ENCODE results near the gene EHD2. TPM values are rescaled to one million over a fixed set of nuclear protein-coding genes. Genes with fewer than 3 reads are reported as not detected.
"Not testable (repeated sequence)": the region's sequence is repeated elsewhere in the genome, so short reads cannot be mapped to it uniquely, and the experiment has no call there.

Gene EHD2
- total RNA-seq, 1 donor from 2014 or later, result 1.4 TPM

DNA sequence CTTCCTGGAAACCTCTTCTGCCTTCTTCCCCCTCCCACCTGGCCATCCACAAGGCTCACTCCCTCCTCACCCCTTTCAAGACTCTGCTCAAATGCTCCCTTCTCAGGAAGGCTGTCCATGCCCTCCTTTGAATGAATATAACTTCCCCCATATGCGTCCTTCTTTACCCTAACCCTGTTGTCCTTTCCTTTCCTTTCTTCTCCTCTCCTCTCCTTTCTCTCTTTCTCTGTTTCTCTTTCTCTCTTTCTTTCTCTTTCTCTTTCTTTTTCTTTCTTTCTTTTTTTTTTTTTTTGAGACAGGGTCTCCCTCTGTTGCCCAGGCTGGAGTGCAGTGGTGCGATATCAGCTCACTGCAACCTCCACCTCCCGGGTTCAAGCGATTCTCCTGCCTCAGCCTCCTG lies 15.1 kb downstream of the EHD2 start:
- H3K27me3 Mint-ChIP-seq (ENCODE audit: low read depth); H3K9me3 Mint-ChIP-seq; DNase-seq (ENCODE audit: low spot score); intact Hi-C loops (cut with micrococcal nuclease); H3K4me3 Mint-ChIP-seq (ENCODE audit: low read depth); H3K36me3 Mint-ChIP-seq (ENCODE audit: low read depth): not testable (repeated sequence)
- Mint-ChIP-seq H3K27ac (peak overlapping the region; percentile 14), H3K4me1 (ENCODE audit: low read depth) (peaks cover 14% of the 10 kb centered on the region)

DNA sequence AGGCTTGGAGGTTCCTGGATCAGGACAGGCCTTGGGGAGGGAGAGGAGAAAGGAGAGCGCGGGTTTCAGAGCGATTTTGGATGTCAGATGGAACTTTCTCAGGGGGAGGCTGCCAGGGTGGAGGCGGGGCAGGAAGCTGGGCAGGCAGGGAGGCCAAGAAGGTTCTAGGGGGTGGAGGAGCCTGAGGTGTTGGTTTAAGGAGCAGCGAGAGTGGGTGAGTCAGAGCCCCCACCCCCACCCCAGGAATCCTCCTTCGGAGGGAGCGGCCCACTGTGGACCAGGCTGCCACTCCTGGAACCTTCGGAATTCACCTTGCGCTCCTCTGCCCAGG lies 16.2 kb downstream of the EHD2 start:
- no peaks in the 10 kb centered on the region for H3K9me3 Mint-ChIP-seq
- H3K36me3 Mint-ChIP-seq (ENCODE audit: low read depth), result no peaks in the 10 kb centered on the region
- H3K27ac Mint-ChIP-seq, result peak overlapping the region; percentile 60
- peak overlapping the region; percentile 83 for H3K4me3 Mint-ChIP-seq (ENCODE audit: low read depth)
- peaks cover 14% of the 10 kb centered on the region for H3K4me1 Mint-ChIP-seq (ENCODE audit: low read depth)
- intact Hi-C loops (cut with micrococcal nuclease), result no loop called here
- H3K27me3 Mint-ChIP-seq (ENCODE audit: low read depth), result peaks cover 4% of the 10 kb centered on the region
- DNase-seq (ENCODE audit: low spot score), result no peak

DNA sequence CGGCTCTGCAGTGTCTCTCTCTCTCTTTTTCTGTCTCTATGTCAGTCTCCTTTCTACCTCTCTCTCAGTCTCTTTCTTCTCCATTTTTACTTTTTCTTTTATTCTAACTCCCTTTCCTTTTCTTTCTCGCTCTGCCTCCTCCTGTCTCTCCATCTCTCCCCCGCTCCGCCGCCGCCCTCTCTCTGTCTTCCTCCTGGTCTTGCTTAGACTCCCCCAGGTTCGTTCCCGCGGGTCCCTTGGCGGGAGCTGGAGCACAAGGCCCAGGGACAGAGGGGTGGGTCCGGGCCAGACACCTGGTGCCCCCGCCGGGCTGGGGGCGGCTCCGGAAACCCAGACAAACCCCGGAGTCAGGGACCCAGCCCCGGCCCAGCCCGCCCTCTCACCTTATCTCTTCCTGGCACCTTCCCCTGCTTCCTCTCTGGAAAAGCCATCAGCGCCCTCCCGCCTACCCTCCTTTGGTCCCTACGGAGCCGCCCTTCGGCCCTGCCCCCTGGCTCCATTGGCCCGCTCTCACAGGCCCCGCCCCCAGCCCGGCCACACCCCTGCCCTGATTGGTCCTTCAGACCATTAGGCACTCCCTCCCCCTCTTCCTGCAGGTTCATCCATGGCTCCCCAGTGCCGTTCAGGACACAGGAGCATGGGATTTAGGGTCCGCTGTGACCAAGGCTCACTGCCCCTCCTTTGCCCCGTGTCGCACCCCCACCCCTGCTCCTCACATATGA lies 16.7 kb downstream of the EHD2 start:
- peak overlapping the region; percentile 60 for H3K27ac Mint-ChIP-seq
- H3K27me3 Mint-ChIP-seq (ENCODE audit: low read depth), result peaks cover 4% of the 10 kb centered on the region
- H3K4me1 Mint-ChIP-seq (ENCODE audit: low read depth), result peaks cover 14% of the 10 kb centered on the region
- H3K9me3 Mint-ChIP-seq, result no peaks in the 10 kb centered on the region
- H3K36me3 Mint-ChIP-seq (ENCODE audit: low read depth), result no peaks in the 10 kb centered on the region
- intact Hi-C loops (cut with micrococcal nuclease), result no loop called here
- DNase-seq (ENCODE audit: low spot score), result peak; percentile 43
- H3K4me3 Mint-ChIP-seq (ENCODE audit: low read depth), result peak overlapping the region; percentile 83

DNA sequence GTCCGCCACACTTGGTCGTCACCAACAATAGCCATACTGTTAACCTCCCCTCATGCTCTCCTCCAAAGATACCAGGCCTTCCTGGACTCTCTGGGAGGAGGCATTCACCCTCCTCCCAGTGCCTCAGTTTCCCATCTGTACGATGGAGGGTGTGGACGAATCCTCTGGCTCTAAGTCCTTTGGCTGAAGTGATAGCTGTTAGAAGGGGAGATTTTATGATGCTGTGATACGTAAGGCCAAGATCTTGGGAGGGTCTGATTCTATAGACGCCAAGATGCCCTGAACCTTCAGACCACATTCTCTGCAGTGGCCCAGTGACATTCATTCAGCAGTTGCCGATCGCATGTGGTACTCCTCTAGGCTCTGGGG lies 17.3 kb downstream of the EHD2 start:
- DNase-seq (ENCODE audit: low spot score), result no peak
- Mint-ChIP-seq H3K27me3 (ENCODE audit: low read depth) (peaks cover 4% of the 10 kb centered on the region), H3K4me1 (ENCODE audit: low read depth) (peaks cover 14% of the 10 kb centered on the region), H3K36me3 (ENCODE audit: low read depth) (no peaks in the 10 kb centered on the region), H3K9me3 (no peaks in the 10 kb centered on the region), H3K4me3 (ENCODE audit: low read depth) (peak overlapping the region; percentile 83), H3K27ac (no peak overlapping the region)
- intact Hi-C loops (cut with micrococcal nuclease), result no loop called here

DNA sequence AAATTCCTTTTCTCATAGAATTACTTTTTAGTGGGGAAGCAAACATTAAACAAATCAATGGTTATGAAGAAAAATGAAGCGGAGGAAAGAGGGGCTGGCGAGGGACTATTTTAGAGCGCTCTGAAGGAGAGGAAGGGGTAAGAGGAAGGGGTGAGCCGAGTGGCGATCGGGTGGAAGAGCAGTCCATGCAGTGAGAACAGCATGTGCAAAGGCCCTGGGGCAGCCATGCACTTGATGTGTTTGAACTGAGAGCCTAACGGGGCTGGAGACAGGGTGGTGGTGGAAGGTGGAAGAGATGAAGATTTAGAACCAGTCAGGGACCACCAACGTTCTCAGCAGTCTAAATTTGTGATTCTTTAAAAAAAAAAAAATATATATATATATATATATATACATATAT lies 17.7 kb downstream of the EHD2 start:
- no peak for DNase-seq (ENCODE audit: low spot score)
- Mint-ChIP-seq H3K36me3 (ENCODE audit: low read depth) (no peaks in the 10 kb centered on the region), H3K9me3 (no peaks in the 10 kb centered on the region), H3K27ac (no peak overlapping the region), H3K4me3 (ENCODE audit: low read depth) (no peak overlapping the region), H3K4me1 (ENCODE audit: low read depth) (peaks cover 14% of the 10 kb centered on the region), H3K27me3 (ENCODE audit: low read depth) (peaks cover 4% of the 10 kb centered on the region)
- intact Hi-C loops (cut with micrococcal nuclease), result no loop called here

DNA sequence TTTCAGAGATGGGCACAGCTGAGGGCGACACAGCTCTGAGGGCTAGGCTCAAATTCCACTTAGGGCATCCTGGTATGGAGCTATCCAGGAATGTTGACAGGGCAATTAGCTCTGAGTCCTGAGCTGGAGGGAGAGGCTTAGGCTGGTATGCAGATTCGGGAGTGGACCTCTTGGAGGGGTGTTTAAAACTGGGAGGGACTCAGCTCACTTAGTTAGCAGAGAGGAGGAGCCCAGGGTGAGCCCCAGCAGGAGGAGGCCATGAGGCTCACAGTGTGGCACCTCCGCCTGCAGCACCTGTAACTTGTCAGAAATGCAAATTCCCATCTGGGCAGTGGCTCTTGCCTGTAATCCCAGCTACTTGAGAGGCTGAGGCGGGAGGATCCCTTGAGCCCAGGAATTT lies 21.9 kb downstream of the EHD2 start:
- no peaks in the 10 kb centered on the region for H3K27me3 Mint-ChIP-seq (ENCODE audit: low read depth)
- no peak overlapping the region for H3K27ac Mint-ChIP-seq
- H3K4me3 Mint-ChIP-seq (ENCODE audit: low read depth), result no peak overlapping the region
- no peak for DNase-seq (ENCODE audit: low spot score)
- intact Hi-C loops (cut with micrococcal nuclease), result no loop called here
- H3K36me3 Mint-ChIP-seq (ENCODE audit: low read depth), result no peaks in the 10 kb centered on the region
- no peaks in the 10 kb centered on the region for H3K4me1 Mint-ChIP-seq (ENCODE audit: low read depth)
- H3K9me3 Mint-ChIP-seq, result no peaks in the 10 kb centered on the region

DNA sequence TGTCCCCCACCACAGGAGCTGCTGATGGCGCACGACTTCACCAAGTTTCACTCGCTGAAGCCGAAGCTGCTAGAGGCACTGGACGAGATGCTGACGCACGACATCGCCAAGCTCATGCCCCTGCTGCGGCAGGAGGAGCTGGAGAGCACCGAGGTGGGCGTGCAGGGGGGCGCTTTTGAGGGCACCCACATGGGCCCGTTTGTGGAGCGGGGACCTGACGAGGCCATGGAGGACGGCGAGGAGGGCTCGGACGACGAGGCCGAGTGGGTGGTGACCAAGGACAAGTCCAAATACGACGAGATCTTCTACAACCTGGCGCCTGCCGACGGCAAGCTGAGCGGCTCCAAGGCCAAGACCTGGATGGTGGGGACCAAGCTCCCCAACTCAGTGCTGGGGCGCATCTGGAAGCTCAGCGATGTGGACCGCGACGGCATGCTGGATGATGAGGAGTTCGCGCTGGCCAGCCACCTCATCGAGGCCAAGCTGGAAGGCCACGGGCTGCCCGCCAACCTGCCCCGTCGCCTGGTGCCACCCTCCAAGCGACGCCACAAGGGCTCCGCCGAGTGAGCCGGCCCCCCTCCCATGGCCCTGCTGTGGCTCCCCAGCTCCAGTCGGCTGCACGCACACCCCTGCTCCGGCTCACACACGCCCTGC lies 27.8 kb downstream of the EHD2 start:
- no peaks in the 10 kb centered on the region for H3K27me3 Mint-ChIP-seq (ENCODE audit: low read depth)
- intact Hi-C loops (cut with micrococcal nuclease), result loop anchor here (5.0 to 10.0 kb wide), 2 partner anchors 136 to 224 kb away; partner anchors contain the start of genes BICRA and NAPA
- H3K36me3 Mint-ChIP-seq (ENCODE audit: low read depth), result peaks cover 5% of the 10 kb centered on the region
- no peak overlapping the region for H3K4me3 Mint-ChIP-seq (ENCODE audit: low read depth)
- no peak overlapping the region for H3K27ac Mint-ChIP-seq
- H3K9me3 Mint-ChIP-seq, result no peaks in the 10 kb centered on the region
- peaks cover 11% of the 10 kb centered on the region for H3K4me1 Mint-ChIP-seq (ENCODE audit: low read depth)
- DNase-seq (ENCODE audit: low spot score), result no peak

DNA sequence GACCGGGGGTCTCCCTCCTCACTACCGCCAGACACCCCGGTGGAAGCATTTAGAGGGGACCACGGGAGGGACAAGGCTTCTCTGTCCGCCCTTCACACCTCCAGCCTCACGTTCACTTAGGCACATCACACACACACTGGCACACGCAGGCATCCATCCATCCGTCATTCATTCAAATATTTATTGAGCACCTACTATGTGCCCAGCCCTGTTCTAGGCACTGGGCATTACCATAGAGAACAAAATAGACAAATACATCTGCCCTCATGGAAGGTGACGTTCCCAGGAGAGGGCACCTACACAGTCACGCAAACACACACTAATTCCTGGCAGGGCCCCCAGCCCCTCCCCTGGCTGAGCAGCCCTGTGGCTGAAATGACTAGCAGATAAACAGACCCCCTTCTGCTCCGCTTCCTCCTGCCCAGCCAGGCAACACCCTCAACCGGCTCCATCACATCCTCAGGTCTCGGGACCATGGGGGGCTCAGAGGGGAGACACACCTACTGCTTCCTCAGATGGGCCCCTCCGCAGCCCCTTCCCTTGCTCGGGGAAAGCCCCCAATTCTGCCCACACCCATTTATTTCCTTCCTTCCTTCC lies 28.4 kb downstream of the EHD2 start:
- Mint-ChIP-seq H3K27ac (no peak overlapping the region), H3K4me1 (ENCODE audit: low read depth) (peaks cover 11% of the 10 kb centered on the region), H3K36me3 (ENCODE audit: low read depth) (peaks cover 6% of the 10 kb centered on the region), H3K4me3 (ENCODE audit: low read depth) (no peak overlapping the region), H3K27me3 (ENCODE audit: low read depth) (no peaks in the 10 kb centered on the region), H3K9me3 (no peaks in the 10 kb centered on the region)
- no peak for DNase-seq (ENCODE audit: low spot score)
- intact Hi-C loops (cut with micrococcal nuclease), result loop anchor here (5.0 to 10.0 kb wide), 2 partner anchors 137 to 224 kb away; partner anchors contain the start of genes BICRA and NAPA

DNA sequence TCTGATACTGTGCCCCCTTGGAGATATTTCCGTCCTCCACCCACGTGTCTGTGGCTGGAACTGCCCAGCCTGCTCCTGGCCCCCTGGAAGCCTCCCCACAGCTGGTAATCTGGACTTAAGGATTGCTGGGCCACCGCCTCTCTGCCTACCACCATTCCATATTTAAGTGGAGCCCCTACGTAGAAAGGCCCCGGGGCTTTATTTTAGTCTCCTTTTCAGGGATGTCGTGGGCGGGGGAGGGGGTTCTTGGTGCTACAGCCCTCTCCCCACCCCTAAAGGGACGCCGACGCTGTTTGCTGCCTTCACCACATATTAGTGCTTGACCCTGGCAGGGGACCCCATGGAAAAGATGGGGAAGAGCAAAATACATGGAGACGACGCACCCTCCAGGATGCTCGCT lies 29.4 kb downstream of the EHD2 start:
- H3K27me3 Mint-ChIP-seq (ENCODE audit: low read depth), result no peaks in the 10 kb centered on the region
- H3K36me3 Mint-ChIP-seq (ENCODE audit: low read depth), result peaks cover 13% of the 10 kb centered on the region
- peaks cover 13% of the 10 kb centered on the region for H3K4me1 Mint-ChIP-seq (ENCODE audit: low read depth)
- DNase-seq (ENCODE audit: low spot score), result no peak
- H3K27ac Mint-ChIP-seq, result no peak overlapping the region
- H3K4me3 Mint-ChIP-seq (ENCODE audit: low read depth), result peak overlapping the region; percentile 86
- no peaks in the 10 kb centered on the region for H3K9me3 Mint-ChIP-seq
- intact Hi-C loops (cut with micrococcal nuclease), result loop anchor here (1.0 to 10.0 kb wide), 3 partner anchors 29 to 225 kb away; partner anchors contain the start of genes BICRA, EHD2 and NAPA

DNA sequence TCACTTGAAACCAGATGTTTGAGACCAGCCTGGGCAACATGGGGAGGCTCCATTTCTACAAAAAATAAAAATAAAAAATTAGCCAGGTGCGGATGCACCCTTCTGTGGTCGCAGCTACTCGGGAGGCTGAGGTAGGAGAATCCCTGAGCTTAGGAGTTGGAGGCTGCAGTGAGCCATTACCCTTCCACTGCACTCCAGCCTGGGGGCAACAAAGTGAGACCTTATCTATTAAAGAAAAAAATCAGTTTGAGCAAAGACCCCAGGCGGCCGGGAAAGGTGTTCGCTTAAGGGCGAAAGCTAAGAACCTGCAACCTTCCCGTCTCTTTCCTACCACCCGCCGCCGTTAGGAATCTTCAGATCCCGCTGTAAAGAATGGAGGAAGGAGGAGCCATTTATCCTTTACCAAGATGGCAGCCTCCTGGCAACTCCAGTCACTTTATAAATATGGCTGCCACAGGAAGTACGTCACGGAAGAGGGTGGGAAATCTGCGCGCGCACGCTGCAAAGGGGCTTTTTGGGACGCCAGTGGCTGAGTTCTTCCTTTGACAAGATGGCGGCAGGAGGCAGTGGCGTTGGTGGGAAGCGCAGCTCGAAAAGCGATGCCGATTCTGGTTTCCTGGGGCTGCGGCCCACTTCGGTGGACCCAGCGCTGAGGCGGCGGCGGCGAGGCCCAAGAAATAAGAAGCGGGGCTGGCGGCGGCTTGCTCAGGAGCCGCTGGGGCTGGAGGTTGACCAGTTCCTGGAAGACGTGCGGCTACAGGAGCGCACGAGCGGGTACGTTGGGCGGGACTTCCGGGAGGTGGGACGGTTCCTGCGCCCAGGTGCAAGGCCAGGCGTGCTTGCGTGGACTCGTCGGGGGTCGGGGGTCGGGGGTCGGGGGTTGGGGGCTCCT lies 32.0 kb downstream of the EHD2 start, which contains the start of gene NOP53:
NOP53 (plus strand) TSS at position 537 of the 892 bp plus-strand sequence; CDS start at position 551, 14 bp downstream.
- Mint-ChIP-seq H3K27ac (peak within 1 kb of the TSS; percentile 98), H3K9me3 (no peaks in the 10 kb centered on the region), H3K36me3 (ENCODE audit: low read depth) (peaks cover 35% of the 10 kb centered on the region), H3K27me3 (ENCODE audit: low read depth) (no peaks in the 10 kb centered on the region), H3K4me1 (ENCODE audit: low read depth) (peaks cover 26% of the 10 kb centered on the region), H3K4me3 (ENCODE audit: low read depth) (peak within 1 kb of the TSS; percentile 99)
- peak; percentile 95 for DNase-seq (ENCODE audit: low spot score)
- intact Hi-C loops (cut with micrococcal nuclease), result loop anchor here (10.0 kb wide), 1 partner anchor 140 kb away; the partner anchor contains the start of gene BICRA

DNA sequence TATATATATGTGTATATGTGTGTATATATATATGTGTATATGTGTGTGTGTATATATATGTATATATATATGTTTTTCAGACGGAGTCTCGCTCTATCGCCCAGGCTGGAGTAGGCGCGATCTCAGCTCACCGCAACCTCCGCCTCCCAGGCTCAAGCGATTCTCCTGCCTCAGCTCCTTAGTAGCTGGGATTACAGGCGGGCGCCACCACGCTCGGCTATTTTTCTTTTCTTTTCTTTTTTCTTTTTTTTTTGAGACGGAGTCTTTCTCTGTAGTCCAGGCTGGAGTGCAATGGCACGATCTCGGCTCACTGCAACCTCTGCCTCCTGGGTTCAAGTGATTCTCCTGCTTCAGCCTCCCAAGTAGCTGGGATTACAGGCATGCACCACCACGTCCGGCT lies 32.9 kb downstream of the EHD2 start:
- intact Hi-C loops (cut with micrococcal nuclease), result loop anchor here (10.0 kb wide), 1 partner anchor 141 kb away; the partner anchor contains the start of gene BICRA
- H3K9me3 Mint-ChIP-seq; H3K27me3 Mint-ChIP-seq (ENCODE audit: low read depth); DNase-seq (ENCODE audit: low spot score): not testable (repeated sequence)
- Mint-ChIP-seq H3K36me3 (ENCODE audit: low read depth) (peaks cover 41% of the 10 kb centered on the region), H3K4me1 (ENCODE audit: low read depth) (peaks cover 26% of the 10 kb centered on the region), H3K27ac (peak overlapping the region; percentile 28), H3K4me3 (ENCODE audit: low read depth) (peak overlapping the region; percentile 99)

DNA sequence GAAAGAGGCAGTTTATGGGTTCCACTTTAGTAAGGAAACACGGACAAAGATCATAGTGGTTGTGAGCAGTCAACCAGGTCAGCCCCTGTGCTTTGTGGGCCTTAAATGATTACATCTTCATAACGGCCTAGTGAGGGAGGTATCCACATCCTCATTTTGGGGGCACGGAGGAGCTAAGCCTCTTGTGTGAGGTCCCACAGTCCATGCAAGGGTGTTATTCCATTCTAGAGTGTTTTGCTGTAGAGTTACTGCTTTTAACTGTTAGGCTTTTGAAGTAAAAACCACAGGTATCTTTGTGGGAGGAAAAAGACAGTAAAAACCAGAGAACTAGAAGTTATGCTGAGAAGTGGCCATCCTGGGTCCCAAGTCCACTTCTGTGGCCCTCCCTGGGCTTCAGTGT lies 36.1 kb downstream of the EHD2 start:
- Mint-ChIP-seq H3K9me3 (no peaks in the 10 kb centered on the region), H3K27ac (peak overlapping the region; percentile 62), H3K36me3 (ENCODE audit: low read depth) (peaks cover 71% of the 10 kb centered on the region), H3K27me3 (ENCODE audit: low read depth) (no peaks in the 10 kb centered on the region), H3K4me3 (ENCODE audit: low read depth) (peak overlapping the region; percentile 45), H3K4me1 (ENCODE audit: low read depth) (peaks cover 21% of the 10 kb centered on the region)
- no peak for DNase-seq (ENCODE audit: low spot score)
- intact Hi-C loops (cut with micrococcal nuclease), result loop anchor here (10.0 kb wide), 1 partner anchor 145 kb away; the partner anchor contains the start of gene BICRA

Data from activated T-helper 2 cell treated with anti-CD3 and anti-CD28 coated beads, Interferon-gamma antibody, Interleukin-2, Interleukin-4, amounts not matched to agents 10 μg/mL and 5 μg/mL and 100 μg/mL, durations not matched to agents 14 hours and 24 hours and 36 hours (primary cell).